Sigmoid colon (tissue), 7 donors: ENCODE measurements around the gene ILK. TPM values are rescaled to one million over a fixed set of nuclear protein-coding genes. Genes with fewer than 3 reads are reported as not detected.

ENCODE experiments used
- DNase-seq: peaks from one replicate; pipeline ENCODE4 v3.0.0-alpha.2; 2019
- H3K27ac ChIP-seq, 4 donors: fragments of 200-600 bp; sonication (generic); one replicate each; pipeline ENCODE4 v1.5.1; 2016 to 2019; ENCODE audit warnings: mild to moderate bottlenecking in 1 of 4
- H3K27me3 ChIP-seq, 3 donors: fragments of 200-600 bp; sonication (generic); one replicate each; pipeline ENCODE4 v1.5.1; 2019; ENCODE audit warnings: mild to moderate bottlenecking in 1 of 3
- H3K36me3 ChIP-seq, 4 donors: fragments of 200-600 bp; sonication (generic); one replicate each; pipeline ENCODE4 v1.5.1; 2016 to 2019
- H3K4me1 ChIP-seq, 4 donors: fragments of 200-600 bp; sonication (generic); one replicate each; pipeline ENCODE4 v1.5.1; 2017 to 2019
- H3K4me3 ChIP-seq, 4 donors: fragments of 200-600 bp; sonication (generic); one replicate each; pipeline ENCODE4 v1.5.1; 2017 to 2019; ENCODE audit warnings: mild to moderate bottlenecking in 2 of 4, moderate library complexity in 1 of 4
- H3K9me3 ChIP-seq, 4 donors: fragments of 200-600 bp in 3 of 4; sonication (generic) in 3 of 4; one replicate each; pipeline versions ENCODE4 v1.5.1 to v1.6.1; 2013 to 2019
- CTCF ChIP-seq, 4 experiments: fragments of 450-650 bp in 3 of 4; fragments of 200-600 bp in 1 of 4; IDR thresholded peaks; one replicate each; pipeline ENCODE4 v1.5.1; 2016 to 2019; ENCODE audit warnings: antibody characterized with exemption in 4 of 4, mild to moderate bottlenecking in 3 of 4, moderate library complexity in 2 of 4
- EP300 ChIP-seq, 4 donors: sonication (generic); formaldehyde crosslinking; IDR thresholded peaks; one replicate each; pipeline ENCODE4 v1.6.1; 2017; ENCODE audit warnings: antibody characterized with exemption in 4 of 4
- POLR2A ChIP-seq, 2 donors: fragments of 450-650 bp; IDR thresholded peaks; one replicate each; pipeline ENCODE4 v1.6.1; 2016; ENCODE audit warnings: antibody characterized with exemption in 2 of 2, mild to moderate bottlenecking in 2 of 2, moderate library complexity in 2 of 2
- POLR2AphosphoS5 ChIP-seq, 4 donors: sonication (generic); formaldehyde crosslinking; IDR thresholded peaks; one replicate each; pipeline ENCODE4 v1.6.1; 2017; ENCODE audit warnings: antibody characterized with exemption in 4 of 4
- WGBS, 2 donors: extraction: QIAGEN DNeasy Blood & Tissue Kit; methylation state at CpG; one replicate each; pipeline ENCODE4 v1.1.7; 2013; 5-methylcytosine and 5-hydroxymethylcytosine counted together
- intact Hi-C: fragments of 100-400 bp; cut with DNase I; formaldehyde crosslinking; loops from one replicate; pipeline ENCODE4 v1.15.1; 2023
- polyA plus RNA-seq, 3 donors: library from polyadenylated mRNA; stranded (reverse); fragments of 200-250 nt; gene quantifications; one replicate each; pipeline ENCODE4 v1.2.3, GENCODE V29; 2013
- total RNA-seq, 4 donors: library from RNA; depleted of rRNA; stranded (reverse); fragments of >200 nt; gene quantifications; one replicate each; pipeline ENCODE4 v1.1.0, GENCODE V29; 2016
- donor health status: healthy with polysubstance abuse.
- donor health status: Bipolar disorder and iron deficiency.
- donor health status: healthy.

The ILK gene
- total and polyA plus RNA-seq, 7 donors: 93.7 to 607 (median 450) TPM

GRCh38 chr11:6633422-6634408, 30.1 kb downstream of the ILK start:
- no peak for TF ChIP-seq POLR2AphosphoS5 (IDR thresholded peaks at IDR 0.05)
- TF ChIP-seq EP300 (IDR thresholded peaks at IDR 0.05): no peak
- no peak for TF ChIP-seq CTCF (IDR thresholded peaks at IDR 0.05)
- no peak for TF ChIP-seq POLR2A (IDR thresholded peaks at IDR 0.05)
- Histone ChIP-seq H3K4me1 (peaks cover 0 to 51% (median 42%) of the 10 kb centered on the region in 4 donors), H3K9me3 (no peaks in the 10 kb centered on the region), H3K4me3 (no peak overlapping the region), H3K36me3 (peaks cover 5 to 53% (median 34%) of the 10 kb centered on the region in 4 donors), H3K27ac (peak overlapping the region in 1 of 4 donors; percentile 76), H3K27me3 (no peaks in the 10 kb centered on the region)
- intact Hi-C loops: no loop called here
- DNase-seq: no peak
- WGBS, 2 donors: 94 to 95% methylated on average over 16 of the region's 16 CpGs

GRCh38 chr11:6634534-6634933, 31.0 kb downstream of the ILK start:
- intact Hi-C loops: no loop called here
- peaks cover 0 to 59% (median 50%) of the 10 kb centered on the region in 4 donors for H3K4me1 ChIP-seq
- no peak overlapping the region for H3K4me3 ChIP-seq
- no peaks in the 10 kb centered on the region for H3K27me3 ChIP-seq
- no peak for TF ChIP-seq POLR2A (IDR thresholded peaks at IDR 0.05)
- no peak for TF ChIP-seq EP300 (IDR thresholded peaks at IDR 0.05)
- no peak for TF ChIP-seq POLR2AphosphoS5 (IDR thresholded peaks at IDR 0.05)
- no peak for TF ChIP-seq CTCF (IDR thresholded peaks at IDR 0.05)
- peak overlapping the region; percentile 58 to 76 (median 70) for H3K27ac ChIP-seq
- no peak for DNase-seq
- H3K36me3 ChIP-seq: peaks cover 6 to 49% (median 29%) of the 10 kb centered on the region in 4 donors
- WGBS, 2 donors: 71 to 77% methylated on average over 1 of the region's 1 CpG
- no peaks in the 10 kb centered on the region for H3K9me3 ChIP-seq

- WGBS, 2 donors: 41 to 44% methylated on average over 10 of the region's 10 CpGs
- no peak overlapping the region for H3K4me3 ChIP-seq
- peak; percentile 80 for DNase-seq
- TF ChIP-seq CTCF (IDR thresholded peaks at IDR 0.05): no peak
- TF ChIP-seq POLR2AphosphoS5 (IDR thresholded peaks at IDR 0.05): peak in 3 of 4 donors; percentile 47 to 48 (median 48)
- no peaks in the 10 kb centered on the region for H3K27me3 ChIP-seq
- H3K4me1 ChIP-seq: peaks cover 0 to 64% (median 54%) of the 10 kb centered on the region in 4 donors
- H3K27ac ChIP-seq: peak overlapping the region; percentile 58 to 76 (median 70)
- intact Hi-C loops: no loop called here
- H3K36me3 ChIP-seq: peaks cover 13 to 49% (median 29%) of the 10 kb centered on the region in 4 donors
- H3K9me3 ChIP-seq: no peaks in the 10 kb centered on the region
Observed at GRCh38 chr11:6635082-6635932, 31.7 kb downstream of the ILK start.

GRCh38 chr11:6636480-6636879, 32.9 kb downstream of the ILK start:
- intact Hi-C loops: no loop called here
- 90 to 91% methylated on average over 3 of the region's 3 CpGs for WGBS, 2 donors

More at GRCh38 chr11:6636480-6636879, 32.9 kb downstream of the ILK start:
- H3K27ac ChIP-seq: peak overlapping the region; percentile 58 to 76 (median 70)
- no peak for TF ChIP-seq POLR2A (IDR thresholded peaks at IDR 0.05)
- no peak for TF ChIP-seq POLR2AphosphoS5 (IDR thresholded peaks at IDR 0.05)
- no peak for TF ChIP-seq EP300 (IDR thresholded peaks at IDR 0.05)
- TF ChIP-seq CTCF (IDR thresholded peaks at IDR 0.05): no peak
- H3K4me3 ChIP-seq: no peak overlapping the region
- DNase-seq: no peak
- H3K9me3 ChIP-seq: no peaks in the 10 kb centered on the region
- H3K27me3 ChIP-seq: no peaks in the 10 kb centered on the region
- H3K36me3 ChIP-seq: peaks cover 8 to 49% (median 20%) of the 10 kb centered on the region in 4 donors
- H3K4me1 ChIP-seq: peaks cover 0 to 64% (median 54%) of the 10 kb centered on the region in 4 donors
